Measurements from ENCODE around the gene ATP6V1G3.

- no peak for TF ChIP-seq EZH2phosphoT487 (IDR thresholded peaks at IDR 0.05)
- no peak for TF ChIP-seq CTCF (IDR thresholded peaks at IDR 0.05)
Observed at GRCh38 chr1:198528364-198528763, 12.1 kb downstream of the ATP6V1G3 start.
